ENCODE measurements around the gene SNAP29.

DNA sequence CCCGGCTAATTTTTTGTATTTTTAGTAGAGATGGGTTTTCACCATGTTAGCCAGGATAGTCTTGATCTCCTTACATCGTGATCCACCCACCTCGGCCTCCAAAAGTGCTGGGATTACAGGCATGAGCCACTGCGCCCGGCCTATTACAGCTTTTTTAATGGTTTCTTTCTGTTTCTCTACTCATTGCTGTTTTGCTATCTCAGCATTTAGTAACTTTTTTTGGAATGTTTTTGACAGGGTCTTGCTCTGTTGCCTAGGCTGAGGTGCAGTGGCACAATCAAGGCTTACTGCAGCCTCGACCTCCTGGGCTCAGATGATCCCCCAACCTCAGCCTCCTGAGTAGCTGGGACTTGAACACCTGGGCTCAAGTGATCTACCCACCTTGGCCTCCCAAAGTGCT is 53.7 kb downstream of the SNAP29 start:
- no peak for TF ChIP-seq POLR2A (IDR thresholded peaks at IDR 0.05; ENCODE audit: low read depth, low read length)
- TF ChIP-seq POLR2AphosphoS5 (IDR thresholded peaks at IDR 0.05; ENCODE audit: low read depth, low read length): no peak
- TF ChIP-seq TAF1 (IDR thresholded peaks at IDR 0.05; ENCODE audit: borderline replicate concordance, low read depth, low read length): no peak

All from GM12892 (cell line).